HL-60 (cell line): ENCODE data around the gene MME.

Source experiments
- CTCF ChIP-seq: IDR thresholded peaks from one replicate; pipeline ENCODE4 v1.5.1; 2011; ENCODE audit warnings: low read length, control low read depth, inconsistent platforms; ENCODE audit not compliant: insufficient read depth
- POLR2AphosphoS5 ChIP-seq: IDR thresholded peaks from 2 replicates; pipeline ENCODE4 v1.6.1; 2012; ENCODE audit warnings: low read depth

GRCh38 chr3:155088706-155089345, 8.7 kb downstream of the MME start:
- TF ChIP-seq CTCF (no peak), POLR2AphosphoS5 (no peak)
